GM18867 (cell line): ENCODE results near the gene PFDN5.
"Not testable (repeated sequence)": the region's sequence is repeated elsewhere in the genome, so short reads cannot be mapped to it uniquely, and the experiment has no call there.

ENCODE experiments used
- ATAC-seq: cut with Tn5 transposase; IDR thresholded peaks from one replicate; pipeline ENCODE4 v1.9.1; 2021; ENCODE audit warnings: mild to moderate bottlenecking, moderate library complexity; ENCODE audit not compliant: unreplicated experiment

The PFDN5 gene

DNA sequence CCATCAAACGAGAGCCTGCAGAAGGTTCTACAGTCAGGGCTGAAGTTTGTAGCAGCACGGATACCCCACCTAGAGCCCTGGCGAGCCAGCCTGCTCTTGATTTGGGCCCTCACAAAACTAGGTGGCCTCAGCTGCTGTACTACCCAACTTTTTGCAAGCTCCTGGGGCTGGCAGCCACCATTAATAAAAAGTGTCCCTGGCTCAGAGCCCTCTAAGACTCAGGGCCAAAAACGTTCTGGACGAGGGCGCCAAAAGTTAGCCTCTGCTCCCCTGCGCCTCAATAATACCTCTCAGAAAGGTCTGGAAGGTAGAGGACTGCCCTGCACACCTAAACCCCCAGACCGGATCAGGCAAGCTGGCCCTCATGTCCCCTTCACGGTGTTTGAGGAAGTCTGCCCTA lies 8.9 kb upstream of the PFDN5 start:
- ATAC-seq: no peak

DNA sequence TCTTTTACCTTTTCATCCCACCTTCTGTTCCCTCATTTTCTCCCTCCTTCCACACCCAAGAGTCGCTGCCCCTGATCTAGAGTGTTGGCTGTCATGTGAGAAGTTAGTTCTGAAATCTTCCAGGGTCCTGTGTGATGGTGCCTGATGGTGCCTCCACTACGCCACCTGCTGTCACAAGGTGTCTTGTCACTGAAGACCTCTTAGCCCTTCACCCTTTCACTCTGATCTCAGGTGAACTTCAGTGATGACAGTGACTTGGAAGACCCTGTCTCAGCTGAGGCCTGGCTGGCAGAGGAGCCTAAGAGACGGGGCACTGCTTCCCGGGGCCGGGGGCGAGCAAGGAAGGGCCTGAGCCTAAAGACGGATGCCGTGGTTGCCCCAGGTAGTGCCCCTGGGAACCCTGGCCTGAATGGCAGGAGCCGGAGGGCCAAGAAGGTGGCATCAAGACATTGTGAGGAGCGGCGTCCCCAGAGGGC lies 7.6 kb upstream of the PFDN5 start:
- no peak for ATAC-seq

DNA sequence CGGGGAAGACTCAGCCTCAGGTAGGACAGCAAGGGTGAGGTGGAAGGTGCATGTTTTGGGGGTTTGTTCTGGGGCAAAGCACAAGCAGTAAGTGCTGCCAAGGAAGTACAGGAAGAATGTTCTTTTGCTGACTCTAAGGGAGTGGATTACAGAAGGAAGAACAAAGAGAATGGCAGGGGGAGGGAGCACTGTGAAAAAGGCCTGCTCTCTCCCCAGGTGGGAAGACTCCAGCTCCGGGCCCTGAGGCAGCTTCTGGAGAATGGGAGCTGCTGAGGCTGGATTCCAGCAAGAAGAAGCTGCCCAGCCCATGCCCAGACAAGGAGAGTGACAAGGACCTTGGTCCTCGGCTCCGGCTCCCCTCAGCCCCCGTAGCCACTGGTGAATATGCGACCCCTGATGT lies 7.0 kb upstream of the PFDN5 start:
- no peak for ATAC-seq

DNA sequence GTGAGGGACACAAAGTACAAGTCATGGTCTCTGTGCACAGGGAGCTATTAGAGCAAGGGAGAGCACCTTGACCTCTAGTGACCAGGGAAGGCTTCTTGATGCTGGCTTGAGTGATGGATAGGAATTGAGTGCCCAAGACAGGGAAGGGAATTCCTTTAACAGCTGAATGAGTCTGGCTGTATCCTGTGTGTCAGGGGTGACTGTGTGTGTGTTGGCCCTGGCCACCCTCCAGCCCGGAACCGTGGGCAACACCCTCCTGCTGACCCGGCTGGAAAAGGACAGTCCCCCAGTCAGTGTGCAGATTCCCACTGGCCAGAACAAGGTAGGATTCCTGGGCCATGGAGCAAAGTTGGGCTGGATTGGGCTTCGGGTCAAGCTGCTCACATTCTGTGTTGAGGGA lies 5.5 kb upstream of the PFDN5 start:
- no peak for ATAC-seq

DNA sequence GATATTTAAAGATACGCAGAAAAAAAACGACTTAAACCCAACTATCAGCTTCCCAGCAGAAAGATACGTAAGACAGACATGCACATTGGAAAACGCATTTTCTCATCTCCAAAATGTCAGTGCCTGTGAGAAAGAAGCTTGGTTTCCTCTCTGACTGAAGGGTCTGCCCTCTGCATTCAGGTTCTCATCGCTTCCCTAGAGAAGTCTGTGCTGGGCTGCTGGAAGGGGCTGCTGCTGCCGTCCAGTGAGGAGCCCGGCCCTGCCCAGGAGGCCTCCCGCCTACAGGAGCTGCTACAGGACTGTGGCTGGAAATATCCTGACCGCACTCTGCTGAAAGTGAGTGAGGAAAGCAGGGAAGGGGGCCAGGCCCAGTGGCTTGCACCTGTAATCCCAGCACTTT lies 4.7 kb upstream of the PFDN5 start:
- no peak for ATAC-seq

DNA sequence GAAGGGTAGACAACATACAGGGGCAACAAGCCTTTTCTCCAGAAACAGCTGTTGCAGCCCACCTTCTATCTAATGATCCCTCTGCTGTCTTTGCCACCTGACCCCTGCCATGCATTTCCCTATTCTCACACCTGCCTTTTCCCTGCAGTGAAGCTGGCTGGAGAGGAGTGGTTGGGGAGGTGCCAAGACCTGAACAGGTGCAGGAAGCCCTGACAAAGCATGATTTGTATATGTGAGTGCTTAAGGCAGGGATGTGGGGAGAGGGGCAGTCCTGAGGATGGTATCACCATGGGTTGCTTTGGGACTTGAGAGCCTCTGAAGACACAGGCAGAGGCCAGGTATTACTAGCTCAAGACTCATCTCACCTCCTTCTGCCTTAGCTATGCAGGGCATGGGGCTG lies 2.9 kb upstream of the PFDN5 start:
- no peak for ATAC-seq

DNA sequence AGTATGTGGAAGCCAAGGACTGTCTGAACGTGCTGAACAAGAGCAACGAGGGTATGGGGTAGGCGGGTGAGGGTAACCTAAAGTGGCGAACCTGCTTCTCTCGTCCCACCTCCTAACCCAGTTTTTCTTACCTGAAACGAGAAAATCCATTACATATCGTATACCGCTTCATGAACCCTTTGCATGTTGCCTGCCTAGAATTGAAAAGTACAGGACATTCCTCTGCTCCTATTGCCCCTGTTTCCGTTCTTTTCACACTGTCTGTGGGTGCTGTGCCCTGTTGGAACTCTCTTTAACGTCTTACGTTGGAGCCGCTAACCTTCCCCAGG lies 513 bp downstream of the PFDN5 start:
- no peak for ATAC-seq

DNA sequence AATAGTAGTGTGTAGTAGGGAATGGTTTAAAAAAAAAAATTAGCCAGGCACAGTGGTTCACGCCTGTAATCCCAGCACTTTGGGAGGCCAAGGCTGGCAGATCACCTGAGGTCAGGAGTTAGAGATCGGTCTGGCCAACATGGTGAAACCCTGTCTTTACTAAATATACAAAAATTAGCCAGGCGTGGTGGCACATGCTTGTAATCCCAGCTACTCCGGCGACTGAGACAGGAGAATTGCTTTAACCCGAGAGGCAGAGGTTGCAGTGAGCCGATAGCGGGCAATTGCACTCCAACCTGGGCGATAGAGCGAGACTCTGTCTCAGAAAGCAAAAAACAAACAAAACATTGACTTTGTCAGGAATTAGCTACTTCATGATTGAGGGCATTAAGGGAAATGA lies 1.8 kb downstream of the PFDN5 start:
- ATAC-seq: not testable (repeated sequence)

DNA sequence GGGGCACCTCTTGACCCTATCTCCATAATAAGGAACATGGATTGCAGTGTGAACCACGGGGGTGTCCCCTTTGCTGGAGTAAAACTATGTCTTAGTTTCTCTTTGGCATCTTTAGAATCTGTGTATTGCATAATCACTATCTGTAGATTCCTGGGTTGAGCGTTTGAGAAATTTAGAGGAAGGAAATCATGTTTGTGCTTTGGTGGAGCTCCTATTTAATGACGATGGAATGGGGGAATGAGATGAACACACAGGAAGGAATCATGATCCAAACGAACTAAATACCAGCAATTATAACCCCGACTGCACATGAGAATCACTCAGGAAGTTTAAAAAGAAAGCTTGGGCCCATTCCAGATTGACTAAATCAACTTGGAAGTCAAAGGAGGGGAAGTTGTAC lies 2.8 kb downstream of the PFDN5 start:
- no peak for ATAC-seq

DNA sequence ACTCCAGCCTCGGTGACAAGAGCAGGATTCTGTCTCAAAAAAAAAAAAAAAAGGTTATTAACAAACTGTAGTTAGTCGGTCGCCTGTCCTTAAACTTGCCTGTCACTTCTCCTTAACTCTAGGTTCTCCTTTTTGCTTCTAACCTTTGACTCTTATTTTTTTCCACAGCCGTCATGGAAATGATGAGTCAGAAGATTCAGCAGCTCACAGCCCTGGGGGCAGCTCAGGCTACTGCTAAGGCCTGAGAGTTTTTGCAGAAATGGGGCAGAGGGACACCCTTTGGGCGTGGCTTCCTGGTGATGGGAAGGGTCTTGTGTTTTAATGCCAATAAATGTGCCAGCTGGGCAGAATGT lies 3.7 kb downstream of the PFDN5 start:
- no peak for ATAC-seq

DNA sequence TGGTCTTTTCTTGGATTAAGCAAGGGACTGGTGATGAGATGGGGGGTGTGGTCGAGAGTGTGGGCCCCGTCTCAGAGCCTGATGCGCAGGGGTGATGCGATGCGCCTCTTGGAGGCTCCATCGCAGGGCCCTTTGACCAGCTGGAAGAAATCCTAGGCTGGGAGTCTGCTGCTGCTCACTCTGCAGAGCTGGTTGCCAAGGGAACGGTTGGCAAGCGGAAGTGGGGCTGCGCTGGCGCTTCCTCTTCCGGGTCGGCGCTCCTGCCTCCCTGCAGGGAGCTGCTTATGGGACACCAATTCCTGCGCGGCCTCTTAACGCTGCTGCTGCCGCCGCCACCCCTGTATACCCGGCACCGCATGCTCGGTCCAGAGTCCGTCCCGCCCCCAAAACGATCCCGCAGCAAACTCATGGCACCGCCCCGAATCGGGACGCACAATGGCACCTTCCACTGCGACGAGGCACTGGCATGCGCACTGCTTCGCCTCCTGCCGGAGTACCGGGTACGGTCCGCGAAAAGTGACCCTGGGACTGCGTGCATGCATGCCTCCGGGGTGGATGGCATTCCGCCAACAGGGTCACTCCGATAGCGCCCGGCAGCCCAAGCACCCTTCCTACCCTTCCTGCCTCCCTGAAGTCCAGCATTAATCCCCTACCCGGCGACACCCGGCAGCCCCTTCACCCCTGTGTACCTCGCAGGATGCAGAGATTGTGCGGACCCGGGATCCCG lies 4.3 kb downstream of the PFDN5 start, which contains the start of gene MYG1:
Gene MYG1, plus strand, starts transcription at position 242 of the 727 bp plus-strand sequence. Its CDS starts 43 bp downstream, at position 285.
- ATAC-seq: peak; percentile 67

DNA sequence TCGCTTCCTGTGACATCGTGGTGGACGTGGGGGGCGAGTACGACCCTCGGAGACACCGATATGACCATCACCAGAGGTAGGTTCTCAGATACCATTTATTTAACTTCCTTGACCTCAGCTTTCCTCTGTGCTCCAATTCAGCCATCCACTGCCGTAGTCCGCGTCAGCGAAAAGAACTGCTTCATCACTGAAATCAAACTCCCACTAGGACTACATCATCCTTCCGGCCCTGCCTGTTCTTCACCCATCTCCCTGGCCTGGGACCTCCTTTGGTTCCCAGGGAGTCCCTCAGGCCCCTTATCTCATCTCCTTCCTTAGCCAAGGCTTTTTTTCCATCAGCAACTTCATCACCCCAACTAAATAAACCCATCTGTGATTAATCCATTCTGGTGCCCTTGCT lies 4.8 kb downstream of the PFDN5 start:
- ATAC-seq: no peak

DNA sequence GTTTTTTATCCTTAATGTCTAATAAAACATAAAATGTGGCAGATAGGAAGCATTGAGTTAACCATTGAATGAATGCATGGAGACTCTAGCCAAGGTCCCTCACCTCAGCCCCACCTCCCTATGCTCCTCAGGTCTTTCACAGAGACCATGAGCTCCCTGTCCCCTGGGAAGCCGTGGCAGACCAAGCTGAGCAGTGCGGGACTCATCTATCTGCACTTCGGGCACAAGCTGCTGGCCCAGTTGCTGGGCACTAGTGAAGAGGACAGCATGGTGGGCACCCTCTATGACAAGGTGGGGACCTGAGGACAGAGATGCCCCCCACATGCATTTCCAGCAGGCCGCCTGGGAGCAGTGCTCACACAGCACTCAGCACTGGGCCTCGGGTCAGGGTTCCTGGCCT lies 7.6 kb downstream of the PFDN5 start:
- no peak for ATAC-seq

DNA sequence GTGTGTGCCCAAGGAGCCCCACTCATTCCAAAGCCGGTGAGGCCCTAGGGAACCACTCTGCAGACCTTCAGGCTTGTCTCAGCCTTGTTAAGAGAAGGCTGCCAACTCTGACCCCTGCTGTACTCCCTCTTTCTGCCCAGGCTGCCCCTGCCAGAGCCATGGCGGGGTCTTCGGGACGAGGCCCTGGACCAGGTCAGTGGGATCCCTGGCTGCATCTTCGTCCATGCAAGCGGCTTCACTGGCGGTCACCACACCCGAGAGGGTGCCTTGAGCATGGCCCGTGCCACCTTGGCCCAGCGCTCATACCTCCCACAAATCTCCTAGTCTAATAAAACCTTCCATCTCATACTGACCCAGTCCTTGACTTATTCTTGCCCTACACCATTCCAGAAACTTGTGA lies 11.5 kb downstream of the PFDN5 start:
- no peak for ATAC-seq

DNA sequence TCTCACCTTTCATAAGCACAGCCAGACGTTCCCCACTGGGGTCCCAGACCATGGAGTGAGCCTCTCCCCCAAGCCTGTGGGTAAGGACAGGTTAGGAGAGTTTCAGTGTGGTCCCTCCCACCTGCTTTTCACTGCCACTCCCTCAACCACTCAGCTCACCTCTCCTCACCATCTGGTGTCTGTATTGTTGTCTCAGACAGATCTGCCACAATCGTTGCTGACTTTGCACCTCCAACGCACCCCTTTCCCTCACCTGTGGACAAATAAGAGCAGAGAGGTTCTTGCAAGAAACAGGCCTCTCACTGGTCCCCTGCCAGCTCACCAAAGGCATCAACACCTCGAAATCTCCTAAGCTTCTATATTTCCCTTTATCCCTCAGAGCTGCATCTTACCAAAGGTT lies 12.9 kb downstream of the PFDN5 start:
- ATAC-seq: no peak

DNA sequence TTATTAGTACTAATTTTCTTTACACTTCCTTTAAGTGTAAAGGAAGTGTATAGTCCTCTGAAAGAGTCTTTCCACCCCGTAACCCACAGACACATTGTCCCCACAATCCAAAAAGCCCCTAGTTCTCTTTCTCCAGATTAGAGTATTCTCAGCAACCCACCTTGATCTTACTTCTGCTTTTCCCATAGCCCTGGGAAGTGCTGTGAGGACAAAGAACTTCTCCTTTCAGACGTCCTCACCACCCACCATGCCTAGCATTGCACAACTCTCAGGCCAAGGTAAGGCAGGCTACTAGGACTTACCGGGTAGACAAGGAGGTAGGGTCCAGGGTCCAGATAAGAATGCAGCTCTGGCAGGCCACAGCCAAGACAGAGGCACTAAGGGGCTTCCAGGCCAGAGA lies 18.7 kb downstream of the PFDN5 start:
- ATAC-seq: no peak

DNA sequence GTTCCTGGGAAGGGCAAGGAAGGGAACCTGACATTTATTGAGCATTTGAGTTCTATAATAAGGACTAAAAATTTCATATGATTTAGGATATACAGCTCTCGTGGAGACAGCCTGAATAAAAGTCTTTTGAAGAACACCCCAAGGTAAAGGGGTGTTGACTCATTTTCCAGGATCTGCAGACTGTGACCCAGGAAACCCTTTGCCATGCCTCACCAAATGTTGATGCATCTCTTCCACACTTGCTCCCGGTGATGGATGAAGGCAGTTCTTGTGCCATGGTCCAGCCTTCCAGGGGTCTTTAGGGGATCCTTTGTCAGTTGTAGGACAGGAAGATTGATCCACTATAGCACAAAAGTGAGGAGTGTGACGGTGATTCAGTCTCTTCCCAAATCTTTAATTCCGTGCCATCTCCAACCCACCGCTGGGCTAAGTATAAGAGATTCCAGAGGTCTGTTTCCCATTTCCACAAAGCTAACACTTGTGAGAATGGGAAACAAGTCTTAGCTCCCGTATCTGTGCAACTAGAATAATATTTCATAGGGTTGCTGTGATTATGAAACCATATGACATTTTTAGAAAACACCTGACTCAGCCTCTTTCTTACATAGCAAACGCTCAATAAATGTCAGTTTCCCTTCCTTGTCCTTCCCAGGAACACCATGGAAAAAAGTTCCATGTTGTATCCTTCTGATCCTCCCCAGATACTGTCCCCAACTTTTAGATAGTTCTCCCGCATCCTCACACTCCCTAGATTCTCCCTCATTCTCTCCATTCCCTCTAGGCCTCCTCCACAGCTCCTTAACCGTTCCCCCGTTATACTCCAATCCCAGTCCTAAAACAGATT lies 25.2 kb downstream of the PFDN5 start:
- no peak for ATAC-seq

DNA sequence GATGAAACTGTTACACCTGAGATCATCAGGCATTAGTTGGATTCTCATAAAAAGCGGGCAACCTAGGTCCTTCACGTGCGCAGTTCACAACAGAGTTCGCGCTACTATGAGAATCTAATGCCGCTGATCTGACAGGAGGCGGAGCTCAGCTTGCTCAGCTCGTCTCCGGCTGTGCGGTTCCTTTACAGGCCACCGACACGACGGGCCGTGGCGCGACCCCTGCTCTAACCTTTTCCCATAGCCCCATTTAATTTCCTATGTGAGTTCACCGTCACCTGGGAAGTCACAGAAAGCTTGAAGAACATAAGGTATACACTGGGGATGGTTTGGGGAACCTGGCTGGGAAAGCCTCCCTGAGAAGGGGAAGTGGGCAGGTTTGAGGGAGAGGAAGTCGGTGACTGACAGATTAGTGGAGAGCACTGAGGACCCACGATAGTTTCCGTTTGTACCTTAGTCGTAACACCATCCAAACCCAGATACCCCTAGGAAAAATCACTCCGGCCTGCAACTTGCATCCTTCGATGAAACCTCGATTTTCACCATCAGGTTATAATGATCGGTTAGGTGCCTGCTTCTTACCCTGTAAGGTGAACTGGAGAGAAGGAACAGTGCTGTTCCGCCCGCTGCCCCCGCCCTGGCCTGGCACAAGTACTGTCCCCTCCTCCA lies 28.9 kb downstream of the PFDN5 start:
- no peak for ATAC-seq

DNA sequence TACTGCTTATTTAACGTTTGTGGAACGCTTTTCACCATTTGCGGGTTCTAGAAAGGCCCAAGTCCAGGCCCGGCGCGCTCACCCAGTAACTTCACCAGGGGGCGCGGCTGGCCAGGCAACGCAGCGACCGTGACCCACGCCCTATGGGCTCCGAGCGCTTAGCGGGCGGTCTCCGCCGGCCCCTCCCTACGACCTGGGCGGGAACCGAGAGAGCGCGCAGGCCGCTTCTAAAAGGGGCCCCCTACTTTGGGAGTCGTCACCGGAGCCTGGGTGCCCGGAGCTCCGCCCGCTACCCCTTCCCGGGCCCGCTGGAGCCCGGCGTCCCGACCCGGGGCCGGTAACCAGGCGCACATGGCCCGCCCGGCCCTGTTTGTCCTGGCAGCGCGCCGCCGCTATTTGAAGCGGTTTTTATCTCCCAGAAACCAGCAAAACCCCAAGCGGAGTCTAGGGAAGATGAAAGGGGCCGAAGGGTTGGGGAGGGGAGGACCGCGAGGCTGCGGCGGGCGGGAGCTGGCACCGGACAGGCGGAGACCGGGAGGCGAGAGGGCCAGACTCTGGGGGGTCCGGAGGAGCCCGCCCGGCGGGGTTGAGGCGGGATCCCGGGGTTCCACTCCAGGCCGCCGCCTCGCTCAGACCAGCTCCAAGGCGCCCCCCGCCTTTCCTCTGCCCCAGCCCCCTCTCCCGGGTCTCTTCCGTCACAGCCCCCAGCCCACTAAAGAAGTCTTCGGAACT lies 29.6 kb downstream of the PFDN5 start:
- peak; percentile 48 for ATAC-seq

DNA sequence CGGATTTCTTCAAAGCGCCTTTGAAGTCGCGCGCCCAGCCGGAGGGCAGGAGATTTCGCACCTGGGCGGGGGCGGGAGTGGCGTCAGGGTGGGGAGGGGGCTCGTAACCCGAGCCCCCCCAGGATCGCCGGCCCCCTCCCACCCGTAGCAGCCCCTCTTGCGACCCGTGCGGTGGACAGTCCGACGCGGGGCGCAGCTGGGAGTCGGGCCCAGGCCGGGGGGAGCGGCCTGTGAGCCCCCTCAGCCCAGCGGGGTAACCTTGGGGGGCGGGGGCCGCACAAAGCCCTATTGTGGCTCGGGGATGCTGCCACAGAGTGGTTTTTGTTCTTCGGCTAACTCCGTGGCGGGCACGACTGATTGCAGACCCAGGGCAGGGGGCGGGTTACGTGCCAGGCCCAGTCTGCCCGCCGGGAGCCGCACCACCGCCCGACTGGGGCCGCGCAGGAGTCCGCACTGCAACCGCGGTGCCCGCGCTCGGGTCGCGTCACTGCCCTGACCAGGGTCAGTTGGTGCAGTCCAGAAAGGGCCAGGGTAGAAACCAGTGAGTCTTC lies 30.2 kb downstream of the PFDN5 start:
- no peak for ATAC-seq
